ENCODE data around the gene TMEM42. TPM values are rescaled to one million over a fixed set of nuclear protein-coding genes. Genes with fewer than 3 reads are reported as not detected.

TMEM42 gene
- total RNA-seq, 1 donor from 2014 or later: 9.6 TPM

- H3K36me3 Mint-ChIP-seq (ENCODE audit: unreplicated experiment): no peaks in the 10 kb centered on the region
These were observed 520 bp downstream of the TMEM42 start for GRCh38 chr3:44862226-44862637.

GRCh38 chr3:44865272-44866035 lies 3.7 kb downstream of the TMEM42 start:
- peaks cover 6% of the 10 kb centered on the region for H3K27me3 Mint-ChIP-seq (ENCODE audit: unreplicated experiment)
- no peak overlapping the region for H3K4me3 Mint-ChIP-seq (ENCODE audit: unreplicated experiment)

More at GRCh38 chr3:44862226-44862637, 520 bp downstream of the TMEM42 start:
- H3K4me1 Mint-ChIP-seq (ENCODE audit: low read depth, unreplicated experiment): peaks cover 2% of the 10 kb centered on the region
- peaks cover 6% of the 10 kb centered on the region for H3K27me3 Mint-ChIP-seq (ENCODE audit: unreplicated experiment)
- peaks cover 12% of the 10 kb centered on the region for H3K9me3 Mint-ChIP-seq (ENCODE audit: unreplicated experiment)
- H3K4me3 Mint-ChIP-seq (ENCODE audit: unreplicated experiment): peak overlapping the region; percentile 95
- no peak for TF ChIP-seq CTCF (IDR thresholded peaks at IDR 0.05; ENCODE audit: partially characterized antibody, unreplicated experiment)
- peak overlapping the region; percentile 82 for H3K27ac Mint-ChIP-seq (ENCODE audit: unreplicated experiment)
- DNase-seq: no peak

GRCh38 chr3:44867421-44868111 lies 5.9 kb downstream of the TMEM42 start:
- H3K36me3 Mint-ChIP-seq (ENCODE audit: unreplicated experiment): no peaks in the 10 kb centered on the region
- no peak for TF ChIP-seq CTCF (IDR thresholded peaks at IDR 0.05; ENCODE audit: partially characterized antibody, unreplicated experiment)
- peaks cover 2% of the 10 kb centered on the region for H3K4me1 Mint-ChIP-seq (ENCODE audit: low read depth, unreplicated experiment)
- no peaks in the 10 kb centered on the region for H3K27me3 Mint-ChIP-seq (ENCODE audit: unreplicated experiment)
- no peak overlapping the region for H3K27ac Mint-ChIP-seq (ENCODE audit: unreplicated experiment)
- H3K4me3 Mint-ChIP-seq (ENCODE audit: unreplicated experiment): no peak overlapping the region
- DNase-seq: no peak
- H3K9me3 Mint-ChIP-seq (ENCODE audit: unreplicated experiment): peaks cover 5% of the 10 kb centered on the region

More at GRCh38 chr3:44865272-44866035, 3.7 kb downstream of the TMEM42 start:
- peaks cover 2% of the 10 kb centered on the region for H3K4me1 Mint-ChIP-seq (ENCODE audit: low read depth, unreplicated experiment)
- TF ChIP-seq CTCF (IDR thresholded peaks at IDR 0.05; ENCODE audit: partially characterized antibody, unreplicated experiment): no peak
- H3K36me3 Mint-ChIP-seq (ENCODE audit: unreplicated experiment): no peaks in the 10 kb centered on the region
- H3K27ac Mint-ChIP-seq (ENCODE audit: unreplicated experiment): no peak overlapping the region
- H3K9me3 Mint-ChIP-seq (ENCODE audit: unreplicated experiment): peaks cover 12% of the 10 kb centered on the region
- DNase-seq: no peak

- no peaks in the 10 kb centered on the region for H3K9me3 Mint-ChIP-seq (ENCODE audit: unreplicated experiment)
- no peak for TF ChIP-seq CTCF (IDR thresholded peaks at IDR 0.05; ENCODE audit: partially characterized antibody, unreplicated experiment)
- no peak for DNase-seq
- H3K4me1 Mint-ChIP-seq (ENCODE audit: low read depth, unreplicated experiment): no peaks in the 10 kb centered on the region
- H3K27ac Mint-ChIP-seq (ENCODE audit: unreplicated experiment): no peak overlapping the region
- H3K4me3 Mint-ChIP-seq (ENCODE audit: unreplicated experiment): no peak overlapping the region
- H3K27me3 Mint-ChIP-seq (ENCODE audit: unreplicated experiment): no peaks in the 10 kb centered on the region
- H3K36me3 Mint-ChIP-seq (ENCODE audit: unreplicated experiment): no peaks in the 10 kb centered on the region
These were observed 8.8 kb downstream of the TMEM42 start for GRCh38 chr3:44870375-44871061.

All from glutamatergic neuron (in vitro differentiated cells).